SHP77 treated with DMSO at 0.1 percent for 48 hours (cell line): ENCODE measurements around the gene KDM6B.
A peak's percentile ranks its signal among the peaks of the same experiment; 100 is the strongest.

ENCODE experiments used
- DNase-seq: peaks from one replicate; lab custom pipeline; 2025; lab: John Stamatoyannopoulos, UW

The KDM6B gene

GRCh38 chr17:7840441-7840840, 6.4 kb downstream of the KDM6B start:
- DNase-seq: no peak

DNA sequence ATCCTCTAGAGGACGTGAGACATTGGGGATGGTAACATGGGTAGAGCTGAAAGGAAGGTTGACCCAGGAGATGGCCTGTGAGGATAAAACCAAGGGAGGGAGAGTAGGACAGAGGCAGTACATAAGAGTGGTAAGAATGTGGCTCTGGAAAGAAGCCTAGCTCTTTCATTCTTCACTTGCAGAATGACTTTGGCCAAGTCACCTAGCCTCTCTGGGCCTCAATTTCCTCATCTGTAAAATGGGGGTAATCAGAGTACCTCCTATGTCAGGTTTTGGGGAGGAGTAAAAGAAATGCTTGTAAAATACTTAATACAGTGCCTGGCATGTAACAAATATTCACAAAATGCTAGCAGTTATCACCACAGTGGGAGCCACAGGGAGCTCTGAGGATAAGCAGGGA, 6.9 kb downstream of the KDM6B start:
- DNase-seq: no peak

- peak; percentile 65 for DNase-seq
Observed at GRCh38 chr17:7841396-7841914, 7.4 kb downstream of the KDM6B start.

GRCh38 chr17:7841915-7842379, 7.9 kb downstream of the KDM6B start:
- DNase-seq: peak; percentile 91

- no peak for DNase-seq
Observed at GRCh38 chr17:7842380-7843256, 8.6 kb downstream of the KDM6B start.

DNA sequence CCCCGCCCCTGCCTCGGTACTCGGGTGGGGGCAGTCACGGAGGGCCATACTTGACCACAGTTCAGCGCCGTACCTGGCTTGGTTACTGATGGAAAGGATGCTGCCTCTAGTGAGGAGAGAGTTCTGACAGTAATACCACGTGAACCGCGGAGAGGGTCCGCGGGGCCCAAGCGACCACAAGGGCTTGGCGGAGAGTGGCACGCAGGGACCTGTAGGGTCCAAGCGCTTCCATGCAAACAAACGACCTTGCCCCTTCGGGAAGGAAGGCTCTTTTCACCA, 9.2 kb downstream of the KDM6B start:
- no peak for DNase-seq

DNA sequence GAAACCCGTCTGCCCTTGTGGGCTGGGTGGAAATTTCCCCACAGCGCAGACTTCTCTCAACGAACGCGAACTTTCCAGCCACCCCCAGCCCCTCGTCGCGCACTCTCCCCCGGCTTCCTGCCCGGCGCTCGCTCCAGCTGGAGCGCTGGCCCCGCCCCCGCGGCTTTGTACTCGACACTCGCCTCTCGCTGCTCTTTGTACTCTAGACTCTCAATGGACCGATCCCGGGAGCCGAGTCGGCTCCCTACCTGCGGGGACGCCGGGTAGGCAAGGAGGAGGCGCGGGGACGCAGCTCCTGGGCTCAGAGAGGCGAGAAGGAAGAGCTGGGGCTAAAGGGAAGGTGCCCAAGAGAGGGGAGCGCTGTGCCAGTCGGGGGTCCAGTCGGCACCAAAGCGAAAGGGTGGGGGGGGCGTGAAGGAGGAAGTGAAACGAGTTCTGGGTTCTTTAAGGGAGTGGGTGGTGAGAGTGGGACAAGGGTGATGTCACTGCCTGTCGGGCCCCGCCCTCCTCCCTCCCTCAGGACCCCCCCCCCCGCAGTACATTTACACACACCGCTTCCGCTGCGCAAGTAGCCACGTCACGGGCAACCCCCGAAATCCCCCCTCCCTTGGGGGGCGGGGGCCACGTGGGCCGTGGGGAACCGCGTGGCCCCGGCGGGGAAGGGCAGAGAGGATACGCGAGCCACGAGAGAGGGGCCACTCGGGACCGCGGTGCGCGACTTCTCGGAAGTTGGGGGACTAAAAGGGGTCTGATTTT, 9.7 kb downstream of the KDM6B start:
- DNase-seq: peak; percentile 84

DNA sequence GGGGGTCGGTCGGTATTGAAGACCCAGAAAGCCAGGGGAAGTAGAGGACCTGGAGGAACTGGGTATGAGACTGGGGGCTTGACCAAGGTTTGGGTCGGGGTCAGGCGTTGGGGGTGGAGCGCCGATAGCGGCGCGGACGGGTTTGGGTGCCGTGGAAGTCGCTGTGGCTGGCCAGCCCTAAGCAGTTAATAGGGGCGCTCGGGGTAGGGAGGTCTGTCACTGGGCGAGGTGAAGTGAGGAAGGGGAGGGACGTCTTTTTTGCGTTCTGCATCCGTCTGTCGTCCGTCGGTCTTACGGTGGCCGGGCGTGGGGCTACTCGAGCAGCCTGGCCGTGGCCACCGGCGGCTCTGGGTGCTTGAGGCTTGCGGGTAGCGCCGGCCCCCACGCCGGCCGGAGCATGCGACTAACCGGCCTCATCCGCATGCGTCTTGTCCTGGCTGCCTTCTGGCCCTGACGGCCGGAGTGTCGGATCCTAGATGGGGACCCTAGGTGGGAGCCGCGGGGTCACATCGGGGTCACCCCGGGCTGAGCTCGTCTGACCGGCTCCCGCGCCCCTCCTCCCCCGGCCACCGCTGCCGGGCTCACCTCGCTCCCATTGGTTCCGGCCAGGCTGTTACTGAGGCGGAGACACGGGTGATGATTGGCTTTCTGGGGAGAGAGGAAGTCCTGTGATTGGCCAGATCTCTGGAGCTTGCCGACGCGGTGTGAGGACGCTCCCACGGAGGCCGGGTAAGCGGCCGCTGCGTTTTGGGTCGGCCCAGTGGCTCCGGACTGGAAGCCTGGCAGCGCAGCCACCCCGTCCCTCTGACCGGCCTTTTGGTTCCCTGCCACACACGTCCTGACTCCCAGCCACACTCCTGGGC, 10.5 kb downstream of the KDM6B start:
- DNase-seq: peak; percentile 93

GRCh38 chr17:7845359-7846062, 11.5 kb downstream of the KDM6B start:
- no peak for DNase-seq

- no peak for DNase-seq
Observed at GRCh38 chr17:7846063-7846735, 12.2 kb downstream of the KDM6B start.

DNA sequence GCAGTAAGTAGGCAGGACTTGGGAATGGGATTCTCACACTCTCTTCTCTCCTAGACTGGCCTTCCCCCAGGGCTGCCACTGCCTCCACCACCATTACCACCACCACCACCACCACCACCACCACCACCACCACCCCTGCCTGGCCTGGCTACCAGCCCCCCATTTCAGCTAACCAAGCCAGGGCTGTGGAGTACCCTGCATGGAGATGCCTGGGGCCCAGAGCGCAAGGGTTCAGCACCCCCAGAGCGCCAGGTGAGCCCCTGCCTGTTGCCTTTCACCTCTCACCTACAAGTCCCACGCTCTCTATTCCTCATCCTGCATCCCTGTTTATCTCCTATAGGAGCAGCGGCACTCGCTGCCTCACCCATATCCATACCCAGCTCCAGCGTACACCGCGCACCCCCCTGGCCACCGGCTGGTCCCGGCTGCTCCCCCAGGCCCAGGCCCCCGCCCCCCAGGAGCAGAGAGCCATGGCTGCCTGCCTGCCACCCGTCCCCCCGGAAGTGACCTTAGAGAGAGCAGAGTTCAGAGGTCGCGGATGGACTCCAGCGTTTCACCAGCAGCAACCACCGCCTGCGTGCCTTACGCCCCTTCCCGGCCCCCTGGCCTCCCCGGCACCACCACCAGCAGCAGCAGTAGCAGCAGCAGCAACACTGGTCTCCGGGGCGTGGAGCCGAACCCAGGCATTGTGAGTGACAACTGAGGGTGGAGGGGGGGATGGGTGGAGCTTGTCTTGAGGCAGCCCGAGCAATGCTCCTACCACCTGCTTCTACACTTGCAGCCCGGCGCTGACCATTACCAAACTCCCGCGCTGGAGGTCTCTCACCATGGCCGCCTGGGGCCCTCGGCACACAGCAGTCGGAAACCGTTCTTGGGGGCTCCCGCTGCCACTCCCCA, 13.0 kb downstream of the KDM6B start:
- no peak for DNase-seq

DNA sequence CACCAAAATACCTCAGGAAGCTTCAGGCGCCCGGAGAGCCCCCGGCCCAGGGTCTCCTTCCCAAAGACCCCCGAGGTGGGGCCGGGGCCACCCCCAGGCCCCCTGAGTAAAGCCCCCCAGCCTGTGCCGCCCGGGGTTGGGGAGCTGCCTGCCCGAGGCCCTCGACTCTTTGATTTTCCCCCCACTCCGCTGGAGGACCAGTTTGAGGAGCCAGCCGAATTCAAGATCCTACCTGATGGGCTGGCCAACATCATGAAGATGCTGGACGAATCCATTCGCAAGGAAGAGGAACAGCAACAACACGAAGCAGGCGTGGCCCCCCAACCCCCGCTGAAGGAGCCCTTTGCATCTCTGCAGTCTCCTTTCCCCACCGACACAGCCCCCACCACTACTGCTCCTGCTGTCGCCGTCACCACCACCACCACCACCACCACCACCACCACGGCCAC, 14.1 kb downstream of the KDM6B start:
- no peak for DNase-seq

DNA sequence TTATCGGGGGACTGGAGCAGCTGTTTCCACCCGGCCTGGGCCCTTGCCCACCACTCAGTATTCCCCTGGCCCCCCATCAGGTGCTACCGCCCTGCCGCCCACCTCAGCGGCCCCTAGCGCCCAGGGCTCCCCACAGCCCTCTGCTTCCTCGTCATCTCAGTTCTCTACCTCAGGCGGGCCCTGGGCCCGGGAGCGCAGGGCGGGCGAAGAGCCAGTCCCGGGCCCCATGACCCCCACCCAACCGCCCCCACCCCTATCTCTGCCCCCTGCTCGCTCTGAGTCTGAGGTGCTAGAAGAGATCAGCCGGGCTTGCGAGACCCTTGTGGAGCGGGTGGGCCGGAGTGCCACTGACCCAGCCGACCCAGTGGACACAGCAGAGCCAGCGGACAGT, 14.7 kb downstream of the KDM6B start:
- DNase-seq: no peak

DNA sequence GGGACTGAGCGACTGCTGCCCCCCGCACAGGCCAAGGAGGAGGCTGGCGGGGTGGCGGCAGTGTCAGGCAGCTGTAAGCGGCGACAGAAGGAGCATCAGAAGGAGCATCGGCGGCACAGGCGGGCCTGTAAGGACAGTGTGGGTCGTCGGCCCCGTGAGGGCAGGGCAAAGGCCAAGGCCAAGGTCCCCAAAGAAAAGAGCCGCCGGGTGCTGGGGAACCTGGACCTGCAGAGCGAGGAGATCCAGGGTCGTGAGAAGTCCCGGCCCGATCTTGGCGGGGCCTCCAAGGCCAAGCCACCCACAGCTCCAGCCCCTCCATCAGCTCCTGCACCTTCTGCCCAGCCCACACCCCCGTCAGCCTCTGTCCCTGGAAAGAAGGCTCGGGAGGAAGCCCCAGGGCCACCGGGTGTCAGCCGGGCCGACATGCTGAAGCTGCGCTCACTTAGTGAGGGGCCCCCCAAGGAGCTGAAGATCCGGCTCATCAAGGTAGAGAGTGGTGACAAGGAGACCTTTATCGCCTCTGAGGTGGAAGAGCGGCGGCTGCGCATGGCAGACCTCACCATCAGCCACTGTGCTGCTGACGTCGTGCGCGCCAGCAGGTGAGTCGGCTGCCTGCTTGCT, 15.2 kb downstream of the KDM6B start:
- DNase-seq: no peak

DNA sequence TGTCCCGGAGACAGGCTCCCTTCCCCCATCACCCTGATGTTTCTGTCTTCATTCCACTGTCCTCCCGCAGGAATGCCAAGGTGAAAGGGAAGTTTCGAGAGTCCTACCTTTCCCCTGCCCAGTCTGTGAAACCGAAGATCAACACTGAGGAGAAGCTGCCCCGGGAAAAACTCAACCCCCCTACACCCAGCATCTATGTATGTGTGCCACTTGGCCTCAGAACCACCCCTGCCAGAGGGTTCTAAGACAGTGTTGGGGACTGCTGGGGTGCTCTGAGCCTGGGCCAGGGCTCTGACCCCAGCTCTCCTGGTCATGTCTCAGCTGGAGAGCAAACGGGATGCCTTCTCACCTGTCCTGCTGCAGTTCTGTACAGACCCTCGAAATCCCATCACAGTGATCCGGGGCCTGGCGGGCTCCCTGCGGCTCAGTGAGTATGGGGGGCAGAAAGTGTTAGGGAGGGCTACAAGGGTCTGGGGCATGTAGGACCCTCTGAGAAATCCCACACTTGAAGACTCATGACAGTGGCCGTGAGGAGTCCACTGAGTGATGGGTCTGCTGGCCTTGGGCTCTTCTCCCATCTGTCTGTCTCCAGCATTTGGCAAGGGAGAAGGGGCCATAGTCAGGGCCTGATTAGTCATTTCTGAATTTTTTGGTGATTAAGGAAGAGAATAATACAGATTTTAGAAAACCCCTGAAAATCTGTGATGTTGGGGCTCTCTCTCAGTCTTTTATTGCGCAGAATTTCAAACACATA, 15.9 kb downstream of the KDM6B start:
- no peak for DNase-seq

DNA sequence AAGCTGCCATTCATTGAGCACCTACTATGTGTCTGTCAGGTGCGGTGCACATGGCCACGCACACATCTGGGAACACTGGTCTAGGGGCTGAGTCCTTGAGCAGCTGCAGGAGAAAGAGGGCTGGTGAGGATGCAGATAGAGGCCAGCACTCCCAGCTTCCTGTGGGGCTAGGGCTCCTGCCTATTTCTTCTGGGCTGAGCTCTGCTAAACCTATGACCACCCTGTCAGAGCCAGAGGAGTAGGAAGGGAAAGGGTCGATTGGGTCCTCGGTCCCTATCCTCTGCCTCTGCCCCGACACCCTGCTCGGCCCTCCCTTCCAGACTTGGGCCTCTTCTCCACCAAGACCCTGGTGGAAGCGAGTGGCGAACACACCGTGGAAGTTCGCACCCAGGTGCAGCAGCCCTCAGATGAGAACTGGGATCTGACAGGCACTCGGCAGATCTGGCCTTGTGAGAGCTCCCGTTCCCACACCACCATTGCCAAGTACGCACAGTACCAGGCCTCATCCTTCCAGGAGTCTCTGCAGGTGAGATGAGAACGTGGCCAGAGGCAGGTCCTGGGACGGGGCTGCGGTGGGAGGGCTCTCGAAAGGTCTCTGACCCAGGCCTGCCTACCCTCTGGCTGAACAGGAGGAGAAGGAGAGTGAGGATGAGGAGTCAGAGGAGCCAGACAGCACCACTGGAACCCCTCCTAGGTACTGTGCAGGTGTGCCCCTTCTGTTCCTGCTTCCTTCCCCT, 16.9 kb downstream of the KDM6B start:
- no peak for DNase-seq

GRCh38 chr17:7851438-7852261, 17.6 kb downstream of the KDM6B start:
- peak; percentile 85 for DNase-seq
